Bronchus fibroblast of lung (primary cell): ENCODE data around the gene MIDN. TPM values are rescaled to one million over a fixed set of nuclear protein-coding genes. Genes with fewer than 3 reads are reported as not detected.

Experiments
- total RNA-seq: library from RNA; depleted of rRNA; stranded (reverse); fragments of >200 nt; gene quantifications from 2 replicates; pipeline ENCODE4 v1.2.3, GENCODE V29; 2015

MIDN gene
- 18.7 and 19.2 TPM in 2 replicates for total RNA-seq

DNA sequence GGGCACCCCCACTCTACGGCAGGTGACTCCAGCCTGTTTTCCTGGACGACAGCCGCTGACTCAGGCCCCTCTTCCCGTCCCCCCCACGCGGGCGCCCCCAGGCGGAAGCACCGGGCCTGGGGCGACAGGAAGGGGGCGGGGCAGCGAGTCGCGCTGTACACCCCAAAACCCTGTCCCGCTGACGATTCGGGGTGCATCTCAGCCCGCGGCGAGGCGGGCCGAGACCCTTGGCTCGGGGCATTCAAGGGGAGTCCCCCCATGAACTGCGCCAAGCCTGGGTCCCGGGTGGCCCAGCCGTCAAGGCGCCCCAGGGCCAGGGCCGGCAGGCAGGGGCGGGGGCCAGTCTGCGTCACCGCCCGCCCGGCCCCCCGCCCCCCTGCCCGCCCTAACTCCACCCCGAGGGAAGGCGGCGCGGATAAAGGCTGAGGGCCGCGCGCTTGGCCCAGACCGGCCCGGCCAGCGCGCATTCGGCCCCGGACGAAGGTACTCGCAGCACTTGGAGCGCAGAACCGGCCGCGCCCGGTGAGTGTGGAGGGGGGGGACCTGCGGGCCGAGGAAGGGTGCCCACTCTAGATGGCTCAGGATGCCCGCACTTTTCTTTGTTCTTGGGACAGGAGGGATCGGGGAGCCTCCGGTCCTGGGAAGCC lies at the start of gene MIDN:
Gene MIDN, plus strand, starts transcription at position 445 of the 647 bp plus-strand sequence. CDS start 1,714 bp downstream, outside the sequence.

GRCh38 chr19:1205114-1206099 lies 43.0 kb upstream of the MIDN start, which contains the start of gene STK11:
TSS of gene STK11 (plus strand) at chr19:1205778. CDS start at chr19:1206914, 1,136 bp downstream.

GRCh38 chr19:1237754-1238368 lies 10.5 kb upstream of the MIDN start, which contains the start of gene CBARP:
TSS of gene CBARP (minus strand) at chr19:1238005. CDS start at chr19:1236100, 1,905 bp downstream.

GRCh38 chr19:1241417-1242095 lies 6.8 kb upstream of the MIDN start, which contains the start of gene ATP5F1D:
TSS of gene ATP5F1D (plus strand) at chr19:1241751. CDS start at chr19:1241851, 100 bp downstream.

GRCh38 chr19:1269065-1269477 lies 20.7 kb downstream of the MIDN start, which contains the start of gene CIRBP:
TSS of gene CIRBP (plus strand) at chr19:1269332. CDS start at chr19:1270934, 1,602 bp downstream.

GRCh38 chr19:1275260-1275975 lies 27.0 kb downstream of the MIDN start, which contains the start of gene FAM174C:
TSS of gene FAM174C (plus strand) at chr19:1275530. CDS start at chr19:1275550, 20 bp downstream.

GRCh38 chr19:1285737-1286360 lies 37.5 kb downstream of the MIDN start, which contains the start of gene EFNA2:
TSS of gene EFNA2 (plus strand) at chr19:1285873. CDS start at chr19:1286169, 296 bp downstream.

Other genes with a start within 250 kb of the MIDN start
- gene GRIN3B, start 248.2 kb upstream of the MIDN start, total RNA-seq = 0.17 and 3.1 TPM in 2 replicates
- gene TMEM259, start 227.5 kb upstream of the MIDN start, total RNA-seq = 115 and 128 TPM in 2 replicates
- not detected in 2 replicates for gene RNU6-2, start 227.1 kb upstream of the MIDN start, total RNA-seq
- 303 and 326 TPM in 2 replicates for gene CNN2, start 222.0 kb upstream of the MIDN start, total RNA-seq
- 2.8 and 3.0 TPM in 2 replicates for gene ABCA7, start 208.5 kb upstream of the MIDN start, total RNA-seq
- gene ARHGAP45, start 181.4 kb upstream of the MIDN start, total RNA-seq = 0.59 and 2.9 TPM in 2 replicates
- gene POLR2E, start 153.2 kb upstream of the MIDN start, total RNA-seq = 300 TPM in 2 replicates
- 672 and 674 TPM in 2 replicates for gene GPX4, start 144.6 kb upstream of the MIDN start, total RNA-seq
- gene SBNO2, start 74.3 kb upstream of the MIDN start, total RNA-seq = 31.4 and 35.2 TPM in 2 replicates
- gene STK11, start 42.8 kb upstream of the MIDN start, total RNA-seq = 67.5 and 69.3 TPM in 2 replicates
- gene CBARP, start 10.6 kb upstream of the MIDN start, total RNA-seq = 1.8 and 2.9 TPM in 2 replicates
- 103 and 108 TPM in 2 replicates for gene ATP5F1D, start 6.8 kb upstream of the MIDN start, total RNA-seq
- gene CIRBP, start 20.7 kb downstream of the MIDN start, total RNA-seq = 300 and 305 TPM in 2 replicates
- gene FAM174C, start 26.9 kb downstream of the MIDN start, total RNA-seq = 57.2 and 66.0 TPM in 2 replicates
- gene EFNA2, start 37.3 kb downstream of the MIDN start, total RNA-seq = not detected in 2 replicates
- gene NDUFS7, start 135.3 kb downstream of the MIDN start, total RNA-seq = 187 and 192 TPM in 2 replicates
- gene GAMT, start 153.0 kb downstream of the MIDN start, total RNA-seq = 37.5 and 55.8 TPM in 2 replicates
- 117 and 138 TPM in 2 replicates for gene DAZAP1, start 159.0 kb downstream of the MIDN start, total RNA-seq
- gene RPS15, start 189.8 kb downstream of the MIDN start, total RNA-seq = 3,175 and 3,222 TPM in 2 replicates
- under 0.01 TPM in 2 replicates for gene APC2, start 201.5 kb downstream of the MIDN start, total RNA-seq
- gene C19orf25, start 230.6 kb downstream of the MIDN start, total RNA-seq = 34.3 and 35.2 TPM in 2 replicates
- gene PCSK4, start 241.8 kb downstream of the MIDN start, total RNA-seq = 1.2 and 1.6 TPM in 2 replicates
- 2.2 and 2.5 TPM in 2 replicates for gene REEP6, start 242.6 kb downstream of the MIDN start, total RNA-seq